Retinal pigment epithelial cell (primary cell): ENCODE data around the gene ARHGAP4.

Experiments used
- DNase-seq: peaks from one replicate; pipeline ENCODE4 v3.0.0-alpha.2; 2010; ENCODE audit warnings: low read depth
- H3K4me3 ChIP-seq: 2 replicates; pipeline ENCODE4 v1.5.1; 2011; ENCODE audit warnings: mild to moderate bottlenecking, low read length, control low read depth, moderate library complexity
- CTCF ChIP-seq: conservative IDR thresholded peaks from 2 replicates; pipeline ENCODE4 v1.5.1; 2011; ENCODE audit warnings: low read depth, low read length, control low read depth, inconsistent platforms

Gene ARHGAP4

GRCh38 chrX:153903991-153904957 lies 21.8 kb downstream of the ARHGAP4 start, which contains the start of gene AVPR2:
Gene AVPR2, plus strand, starts transcription at chrX:153904673. Its CDS starts 473 bp downstream, at chrX:153905146.
- H3K4me3 ChIP-seq = no peak within 1 kb of the TSS
- no peak for DNase-seq
- no peak for TF ChIP-seq CTCF

GRCh38 chrX:153903238-153903980 lies 22.7 kb downstream of the ARHGAP4 start:
- no peak for TF ChIP-seq CTCF
- no peak for DNase-seq
- no peak overlapping the region for H3K4me3 ChIP-seq

GRCh38 chrX:153902385-153902784 lies 23.7 kb downstream of the ARHGAP4 start:
- no peak for DNase-seq
- no peak for TF ChIP-seq CTCF
- no peak overlapping the region for H3K4me3 ChIP-seq

DNA sequence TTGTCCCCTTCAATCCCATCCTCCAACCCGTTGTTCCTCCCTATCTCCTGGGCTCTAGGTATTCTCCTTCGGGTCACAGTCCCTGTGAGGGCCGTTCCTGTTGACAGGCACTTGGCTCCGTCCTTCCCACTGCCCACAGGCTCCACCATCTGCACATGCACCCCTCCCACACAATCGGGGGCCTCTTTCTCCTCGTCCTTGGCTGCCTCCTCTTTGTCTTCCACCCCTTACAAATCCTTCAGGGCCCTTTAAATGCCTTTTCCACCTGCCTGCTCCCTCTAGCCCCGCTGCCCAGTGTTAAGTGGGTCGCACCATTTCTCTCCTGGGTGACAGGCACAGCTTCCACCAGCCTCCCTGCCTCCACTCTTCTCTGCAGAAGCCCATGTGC lies 24.3 kb downstream of the ARHGAP4 start:
- TF ChIP-seq CTCF = no peak
- no peak overlapping the region for H3K4me3 ChIP-seq
- DNase-seq = no peak

DNA sequence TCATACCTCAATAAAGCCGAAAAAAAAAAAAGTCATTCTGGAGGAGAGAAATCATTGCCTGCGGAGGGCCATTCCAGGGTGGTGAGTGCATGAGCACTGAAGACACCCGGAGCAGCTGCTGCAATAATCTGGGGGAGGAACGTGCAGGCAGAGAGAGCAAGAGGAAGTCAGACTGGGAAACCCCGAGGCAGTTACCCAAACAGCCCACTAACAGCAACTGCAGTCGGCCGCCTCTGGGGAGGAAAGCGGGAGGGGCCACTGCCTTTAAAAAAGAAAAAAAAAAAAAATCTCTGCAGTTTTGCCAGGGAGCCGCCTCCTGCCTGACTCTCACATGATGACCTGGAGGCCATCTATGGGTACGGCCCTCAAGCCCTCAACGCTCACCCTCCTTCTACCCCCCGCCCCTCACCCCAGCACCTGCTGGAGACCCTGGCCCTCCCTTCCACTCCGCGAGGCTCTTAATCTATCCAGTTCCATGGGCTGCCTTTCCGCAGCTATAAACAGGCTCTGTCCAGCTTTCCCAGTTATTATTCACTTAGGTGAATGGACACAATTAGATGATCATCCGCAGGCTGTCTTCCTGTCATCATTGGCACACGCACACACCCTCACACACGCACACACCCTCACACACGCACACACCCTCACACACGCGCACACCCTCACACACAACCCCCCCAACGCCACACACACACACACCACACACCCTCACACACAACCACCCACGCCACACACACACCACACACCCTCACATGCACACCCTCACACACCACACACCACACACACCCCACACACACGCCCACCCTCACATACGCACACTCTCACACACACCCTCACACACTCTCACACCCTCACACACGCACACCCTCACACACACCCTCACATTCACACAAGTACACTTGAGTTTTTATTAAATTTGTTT lies 25.0 kb downstream of the ARHGAP4 start:
- TF ChIP-seq CTCF = no peak
- no peak overlapping the region for H3K4me3 ChIP-seq
- no peak for DNase-seq

DNA sequence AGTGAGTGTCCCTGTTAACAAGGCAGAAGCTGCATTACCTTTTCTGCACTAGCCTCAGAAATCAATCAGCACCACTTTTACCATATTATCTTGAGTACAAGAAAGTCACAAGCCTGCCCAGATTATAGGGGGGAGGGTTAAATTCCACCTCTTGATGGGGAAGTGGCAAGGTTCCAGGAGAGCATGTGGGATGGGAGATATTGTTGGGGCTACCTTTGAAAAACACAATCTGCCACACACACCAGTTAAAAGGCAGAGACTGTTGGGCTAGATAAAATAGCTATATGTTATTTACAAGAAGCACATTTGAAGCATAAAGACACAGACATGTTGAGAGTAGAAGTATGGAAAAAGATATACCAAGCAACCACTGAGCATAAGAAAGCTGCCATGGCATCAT lies 28.2 kb downstream of the ARHGAP4 start:
- DNase-seq = no peak
- H3K4me3 ChIP-seq = no peak overlapping the region
- no peak for TF ChIP-seq CTCF
